Ishikawa (cell line): ENCODE measurements around the gene TBC1D23.

Experiments
- CEBPB ChIP-seq: IDR thresholded peaks from 2 replicates; pipeline ENCODE4 v1.6.1; 2012
- CREB1 ChIP-seq: IDR thresholded peaks from 2 replicates; pipeline ENCODE4 v1.6.1; 2012; ENCODE audit warnings: low read depth
- EGR1 ChIP-seq: IDR thresholded peaks from 2 replicates; pipeline ENCODE4 v1.6.1; 2012
- EP300 ChIP-seq: IDR thresholded peaks from 2 replicates; pipeline ENCODE4 v1.6.1; 2012; ENCODE audit warnings: borderline replicate concordance
- FOXM1 ChIP-seq: IDR thresholded peaks from 2 replicates; pipeline ENCODE4 v1.6.1; 2012; ENCODE audit warnings: low read depth, borderline replicate concordance
- RAD21 ChIP-seq: IDR thresholded peaks from 2 replicates; pipeline ENCODE4 v1.6.1; 2012; ENCODE audit warnings: low read depth
- TAF1 ChIP-seq: IDR thresholded peaks from 2 replicates; pipeline ENCODE4 v1.6.1; 2012; ENCODE audit warnings: low read depth, mild to moderate bottlenecking
- YY1 ChIP-seq: IDR thresholded peaks from 2 replicates; pipeline ENCODE4 v1.6.1; 2012; ENCODE audit warnings: low read depth
- ZBTB7A ChIP-seq: IDR thresholded peaks from 2 replicates; pipeline ENCODE4 v1.6.1; 2012; ENCODE audit warnings: low read depth
- TF ChIP-seq, protein P1 (sequence below): IDR thresholded peaks from 2 replicates; pipeline ENCODE4 v1.6.1; 2012; ENCODE audit warnings: low read depth, mild to moderate bottlenecking
- TF ChIP-seq, protein P2 (sequence below): IDR thresholded peaks from 2 replicates; pipeline ENCODE4 v1.6.1; 2012

DNA sequence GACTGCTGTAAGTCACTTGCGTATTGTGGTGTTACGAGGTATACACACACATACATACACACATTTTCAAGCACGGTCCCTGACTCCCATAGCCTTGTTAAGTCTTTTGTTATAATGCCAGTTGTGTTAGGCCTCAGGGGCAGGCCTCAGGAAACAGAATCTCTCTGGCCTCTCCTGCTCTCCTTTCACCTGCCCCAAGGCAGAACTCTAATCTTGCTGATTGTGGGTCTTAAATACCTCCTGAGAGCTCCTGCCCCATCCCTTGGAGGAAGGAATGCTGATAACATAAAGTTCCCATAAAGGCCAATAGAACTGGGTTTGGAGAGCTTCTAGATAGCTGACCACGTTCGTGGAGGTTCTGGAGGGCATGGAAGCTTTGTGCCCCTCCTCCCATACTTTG lies 69.9 kb downstream of the TBC1D23 start:
- TF ChIP-seq CEBPB (no peak), CREB1 (no peak), YY1 (no peak), FOXM1 (no peak), EP300 (no peak), ZBTB7A (no peak), TAF1 (no peak), RAD21 (no peak), EGR1 (no peak)
- TF ChIP-seq, protein P1, sequence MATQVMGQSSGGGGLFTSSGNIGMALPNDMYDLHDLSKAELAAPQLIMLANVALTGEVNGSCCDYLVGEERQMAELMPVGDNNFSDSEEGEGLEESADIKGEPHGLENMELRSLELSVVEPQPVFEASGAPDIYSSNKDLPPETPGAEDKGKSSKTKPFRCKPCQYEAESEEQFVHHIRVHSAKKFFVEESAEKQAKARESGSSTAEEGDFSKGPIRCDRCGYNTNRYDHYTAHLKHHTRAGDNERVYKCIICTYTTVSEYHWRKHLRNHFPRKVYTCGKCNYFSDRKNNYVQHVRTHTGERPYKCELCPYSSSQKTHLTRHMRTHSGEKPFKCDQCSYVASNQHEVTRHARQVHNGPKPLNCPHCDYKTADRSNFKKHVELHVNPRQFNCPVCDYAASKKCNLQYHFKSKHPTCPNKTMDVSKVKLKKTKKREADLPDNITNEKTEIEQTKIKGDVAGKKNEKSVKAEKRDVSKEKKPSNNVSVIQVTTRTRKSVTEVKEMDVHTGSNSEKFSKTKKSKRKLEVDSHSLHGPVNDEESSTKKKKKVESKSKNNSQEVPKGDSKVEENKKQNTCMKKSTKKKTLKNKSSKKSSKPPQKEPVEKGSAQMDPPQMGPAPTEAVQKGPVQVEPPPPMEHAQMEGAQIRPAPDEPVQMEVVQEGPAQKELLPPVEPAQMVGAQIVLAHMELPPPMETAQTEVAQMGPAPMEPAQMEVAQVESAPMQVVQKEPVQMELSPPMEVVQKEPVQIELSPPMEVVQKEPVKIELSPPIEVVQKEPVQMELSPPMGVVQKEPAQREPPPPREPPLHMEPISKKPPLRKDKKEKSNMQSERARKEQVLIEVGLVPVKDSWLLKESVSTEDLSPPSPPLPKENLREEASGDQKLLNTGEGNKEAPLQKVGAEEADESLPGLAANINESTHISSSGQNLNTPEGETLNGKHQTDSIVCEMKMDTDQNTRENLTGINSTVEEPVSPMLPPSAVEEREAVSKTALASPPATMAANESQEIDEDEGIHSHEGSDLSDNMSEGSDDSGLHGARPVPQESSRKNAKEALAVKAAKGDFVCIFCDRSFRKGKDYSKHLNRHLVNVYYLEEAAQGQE = no peak
- TF ChIP-seq, protein P2, sequence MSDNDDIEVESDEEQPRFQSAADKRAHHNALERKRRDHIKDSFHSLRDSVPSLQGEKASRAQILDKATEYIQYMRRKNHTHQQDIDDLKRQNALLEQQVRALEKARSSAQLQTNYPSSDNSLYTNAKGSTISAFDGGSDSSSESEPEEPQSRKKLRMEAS = no peak
